22Rv1 (cell line): ENCODE measurements around the gene ATXN7L3.

ENCODE experiments used
- H3K27ac ChIP-seq: fragments of 450-650 bp; 2 replicates; pipeline ENCODE4 v1.5.1; 2017
- CTCF ChIP-seq: fragments of 450-650 bp; IDR thresholded peaks from 2 replicates; pipeline ENCODE4 v1.5.1; 2017; ENCODE audit warnings: mild to moderate bottlenecking
- ZFX ChIP-seq: fragments of 450-650 bp; IDR thresholded peaks from 2 replicates; pipeline ENCODE4 v1.6.1; 2017; ENCODE audit warnings: antibody characterized with exemption, borderline replicate concordance

The ATXN7L3 gene

GRCh38 chr17:44233582-44233981 lies 33.9 kb upstream of the ATXN7L3 start:
- TF ChIP-seq CTCF (no peak), ZFX (no peak)

GRCh38 chr17:44232061-44232460 lies 32.4 kb upstream of the ATXN7L3 start:
- TF ChIP-seq CTCF: no peak
- TF ChIP-seq ZFX: no peak
- no peak overlapping the region for H3K27ac ChIP-seq

More at GRCh38 chr17:44233582-44233981, 33.9 kb upstream of the ATXN7L3 start:
- no peak overlapping the region for H3K27ac ChIP-seq

- TF ChIP-seq ZFX (no peak), CTCF (no peak)
- no peak overlapping the region for H3K27ac ChIP-seq
Observed at GRCh38 chr17:44230140-44230539, 30.5 kb upstream of the ATXN7L3 start.

GRCh38 chr17:44229090-44229489 lies 29.4 kb upstream of the ATXN7L3 start:
- no peak overlapping the region for H3K27ac ChIP-seq
- TF ChIP-seq ZFX (no peak), CTCF (no peak)

GRCh38 chr17:44223541-44224071 lies 23.9 kb upstream of the ATXN7L3 start:
- H3K27ac ChIP-seq: peak overlapping the region; percentile 100

GRCh38 chr17:44222112-44222869 lies 22.6 kb upstream of the ATXN7L3 start:
- peak overlapping the region; percentile 100 for H3K27ac ChIP-seq
- TF ChIP-seq ZFX (no peak), CTCF (0 out of 2 replicates have a peak, but pooled peaks have one; percentile 12)

More at GRCh38 chr17:44223541-44224071, 23.9 kb upstream of the ATXN7L3 start:
- TF ChIP-seq ZFX (no peak), CTCF (no peak)

- no peak for TF ChIP-seq CTCF
- TF ChIP-seq ZFX: no peak
- peak overlapping the region; percentile 100 for H3K27ac ChIP-seq
Observed at GRCh38 chr17:44221862-44222111, 22.1 kb upstream of the ATXN7L3 start.
